ENCODE results near the gene NOPCHAP1. TPM values are rescaled to one million over a fixed set of nuclear protein-coding genes. Genes with fewer than 3 reads are reported as not detected.

Gene NOPCHAP1
- total and polyA plus RNA-seq, 5 donors from 2014 or later = 11.6 to 26.9 (median 17.3) TPM

DNA sequence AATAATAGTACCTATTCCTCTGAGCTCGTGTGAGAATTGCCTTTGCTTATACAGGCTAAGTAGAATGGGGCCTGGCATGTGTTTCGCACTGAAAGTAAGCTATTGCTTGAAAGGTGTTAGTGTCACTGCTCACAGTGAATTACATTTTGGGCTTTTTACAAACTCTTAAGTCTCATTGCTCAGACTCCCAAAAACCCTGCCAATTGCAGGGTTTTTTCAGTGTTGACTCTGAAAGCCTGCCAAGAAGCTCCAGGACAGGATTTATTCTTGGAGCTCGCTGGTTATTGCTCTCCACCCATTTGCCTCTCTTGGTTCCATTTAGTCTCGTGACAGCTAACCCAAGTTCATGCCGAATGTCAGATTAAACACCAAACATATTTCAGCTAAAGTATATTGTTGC lies 39.8 kb downstream of the NOPCHAP1 start:
- Mint-ChIP-seq H3K27me3 (no peaks in the 10 kb centered on the region), H3K9me3 (no peaks in the 10 kb centered on the region), H3K36me3 (no peaks in the 10 kb centered on the region), H3K4me1 (peaks cover 2% of the 10 kb centered on the region in 4 donors), H3K4me3 (no peak overlapping the region), H3K27ac (peak overlapping the region in 1 of 3 donors; percentile 86)
- Histone ChIP-seq H3K27ac (ENCODE audit: insufficient read depth, low read length, poor library complexity, severe bottlenecking) (no peak overlapping the region), H3K4me1 (ENCODE audit: control insufficient read depth, insufficient read depth, low read length, poor library complexity, severe bottlenecking) (peaks cover 3% of the 10 kb centered on the region), H3K9me3 (ENCODE audit: control insufficient read depth in 2 of 2, low read length in 2 of 2) (no peaks in the 10 kb centered on the region), H3K36me3 (ENCODE audit: control insufficient read depth, insufficient read depth, low read length) (no peaks in the 10 kb centered on the region), H3K4me3 (ENCODE audit: low read depth, low read length) (no peak overlapping the region), H3K27me3 (ENCODE audit: control insufficient read depth, insufficient read depth, low read length) (no peaks in the 10 kb centered on the region)
- DNase-seq = no peak
- ATAC-seq (ENCODE audit: low read depth in 2 of 2) = no peak

DNA sequence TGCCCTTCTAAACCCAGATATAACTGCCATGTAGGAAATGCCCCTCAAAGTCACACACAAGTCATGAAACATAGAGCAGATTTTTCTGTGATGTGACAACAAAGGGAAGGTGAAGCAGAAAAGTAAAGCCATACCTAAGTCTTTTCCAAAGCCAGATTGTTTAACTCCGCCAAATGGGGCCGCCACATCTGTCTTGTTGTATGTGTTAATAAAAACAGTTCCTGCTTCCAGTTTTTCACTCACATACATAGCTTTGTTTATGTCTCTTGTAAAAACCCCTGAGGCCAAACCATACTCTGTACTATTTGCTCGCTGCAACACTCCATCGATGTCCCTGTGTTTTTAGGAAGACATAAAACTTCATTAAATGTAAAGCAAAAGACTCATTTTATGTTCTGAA lies 40.3 kb downstream of the NOPCHAP1 start:
- DNase-seq (no peak), ATAC-seq (ENCODE audit: low read depth in 2 of 2) (no peak)
- no peak overlapping the region for H3K4me3 ChIP-seq (ENCODE audit: low read depth, low read length)
- no peaks in the 10 kb centered on the region for H3K27me3 ChIP-seq (ENCODE audit: control insufficient read depth, insufficient read depth, low read length)
- Mint-ChIP-seq H3K4me1 (peaks cover 7% of the 10 kb centered on the region in 4 donors), H3K27ac (no peak overlapping the region), H3K9me3 (no peaks in the 10 kb centered on the region), H3K36me3 (no peaks in the 10 kb centered on the region), H3K27me3 (no peaks in the 10 kb centered on the region), H3K4me3 (no peak overlapping the region)
- peaks cover 5% of the 10 kb centered on the region for H3K4me1 ChIP-seq (ENCODE audit: control insufficient read depth, insufficient read depth, low read length, poor library complexity, severe bottlenecking)
- H3K9me3 ChIP-seq (ENCODE audit: control insufficient read depth in 2 of 2, low read length in 2 of 2) = no peaks in the 10 kb centered on the region
- H3K36me3 ChIP-seq (ENCODE audit: control insufficient read depth, insufficient read depth, low read length) = no peaks in the 10 kb centered on the region
- H3K27ac ChIP-seq (ENCODE audit: insufficient read depth, low read length, poor library complexity, severe bottlenecking) = no peak overlapping the region

DNA sequence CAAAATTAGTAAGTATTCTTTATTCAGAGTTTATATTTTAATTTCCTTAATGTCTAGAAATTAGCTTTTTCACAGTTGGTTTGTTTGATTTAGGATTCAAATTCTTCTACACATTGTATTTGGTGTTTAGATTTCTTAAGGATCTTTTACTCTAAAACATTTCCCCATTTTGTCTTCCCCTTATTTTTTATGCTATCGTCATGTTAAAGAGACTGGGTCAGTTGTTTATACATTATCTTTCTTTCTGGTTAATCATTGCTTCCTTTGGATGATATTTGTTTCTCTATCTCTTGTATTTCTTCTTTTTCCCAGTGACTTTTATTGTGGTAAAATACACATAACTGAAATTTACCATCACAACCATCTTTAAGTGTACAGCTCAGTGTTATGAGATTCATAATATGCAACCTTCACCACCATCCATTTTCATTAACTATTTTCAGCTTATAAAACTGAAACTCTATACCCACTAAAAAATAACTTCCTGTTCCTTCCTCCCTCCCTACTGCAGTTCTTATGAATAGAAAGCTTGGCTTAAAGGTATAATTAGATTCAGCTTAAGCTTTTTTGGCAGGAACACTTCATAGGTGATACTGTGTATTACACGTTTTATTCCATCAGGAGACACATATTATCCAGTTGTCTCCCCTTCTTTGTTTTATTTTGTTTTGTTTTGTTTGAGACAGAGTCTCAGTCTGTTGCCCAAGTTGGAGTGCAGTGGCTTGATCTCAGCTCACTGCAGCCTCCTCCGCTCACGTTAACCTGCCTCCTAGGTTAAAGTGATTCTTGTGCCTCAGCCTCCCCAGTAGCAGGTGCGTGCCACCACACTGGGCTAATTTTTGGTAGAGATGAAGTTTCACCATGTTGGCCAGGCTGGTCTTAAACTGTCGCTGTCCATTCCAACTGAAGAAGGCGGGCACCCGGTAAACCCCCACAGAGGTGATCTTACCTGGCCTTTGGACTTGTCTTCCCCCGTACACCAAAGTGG lies 45.0 kb downstream of the NOPCHAP1 start:
- no peaks in the 10 kb centered on the region for H3K36me3 Mint-ChIP-seq
- peak overlapping the region in 1 of 4 donors; percentile 15 for H3K4me3 Mint-ChIP-seq
- H3K27ac ChIP-seq (ENCODE audit: insufficient read depth, low read length, poor library complexity, severe bottlenecking) = no peak overlapping the region

DNA sequence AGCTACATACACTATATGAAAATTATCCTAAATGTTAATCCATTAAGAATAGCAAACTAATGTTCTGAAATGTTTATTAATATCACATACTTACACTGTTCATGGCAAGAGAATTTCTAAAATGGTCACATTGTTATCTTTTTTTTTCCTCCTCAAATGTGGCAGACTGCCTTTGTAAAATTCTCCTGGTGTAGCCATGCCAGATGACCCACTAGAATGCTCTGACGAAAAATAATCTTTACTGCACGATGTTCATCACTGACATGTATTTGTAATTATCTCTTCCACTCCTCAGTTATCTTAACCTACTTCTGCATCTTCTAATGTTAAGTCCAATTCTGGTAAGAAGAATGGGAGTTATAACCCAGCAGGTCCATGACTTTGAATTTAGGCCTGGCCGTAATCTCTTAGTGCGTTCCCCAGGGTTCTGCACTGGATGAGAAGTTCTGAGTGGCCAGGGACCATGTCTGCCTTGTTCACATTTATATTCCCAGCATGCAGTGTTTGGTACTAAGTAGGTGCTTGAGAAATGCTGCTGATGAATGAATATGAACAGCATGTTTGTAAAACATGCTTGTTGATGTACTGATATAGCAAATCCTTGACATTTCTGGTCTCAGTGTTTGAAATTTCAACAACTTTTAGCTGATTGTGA lies 46.7 kb downstream of the NOPCHAP1 start:
- Mint-ChIP-seq H3K27ac (peak overlapping the region in 1 of 3 donors; percentile 88), H3K4me3 (peak overlapping the region in 1 of 4 donors; percentile 13), H3K36me3 (no peaks in the 10 kb centered on the region), H3K4me1 (peaks cover 31 to 47% (median 41%) of the 10 kb centered on the region in 4 donors), H3K9me3 (no peaks in the 10 kb centered on the region), H3K27me3 (no peaks in the 10 kb centered on the region)
- H3K27me3 ChIP-seq (ENCODE audit: control insufficient read depth, insufficient read depth, low read length) = no peaks in the 10 kb centered on the region
- H3K36me3 ChIP-seq (ENCODE audit: control insufficient read depth, insufficient read depth, low read length) = no peaks in the 10 kb centered on the region
- ATAC-seq (ENCODE audit: low read depth in 2 of 2) (no peak), DNase-seq (no peak)
- H3K4me1 ChIP-seq (ENCODE audit: control insufficient read depth, insufficient read depth, low read length, poor library complexity, severe bottlenecking) = peaks cover 17% of the 10 kb centered on the region
- H3K9me3 ChIP-seq (ENCODE audit: control insufficient read depth in 2 of 2, low read length in 2 of 2) = no peaks in the 10 kb centered on the region
- no peak overlapping the region for H3K27ac ChIP-seq (ENCODE audit: insufficient read depth, low read length, poor library complexity, severe bottlenecking)
- no peak overlapping the region for H3K4me3 ChIP-seq (ENCODE audit: low read depth, low read length)

More for the DNA sequence above, 45.0 kb downstream of the NOPCHAP1 start:
- peak in 2 of 3 donors; percentile 2 to 57 for DNase-seq
- Mint-ChIP-seq H3K27ac (peak overlapping the region; percentile 1 to 94 (median 72)), H3K9me3 (no peaks in the 10 kb centered on the region), H3K4me1 (peaks cover 25 to 34% (median 31%) of the 10 kb centered on the region in 4 donors), H3K27me3 (no peaks in the 10 kb centered on the region)
- Histone ChIP-seq H3K36me3 (ENCODE audit: control insufficient read depth, insufficient read depth, low read length) (no peaks in the 10 kb centered on the region), H3K4me3 (ENCODE audit: low read depth, low read length) (peak overlapping the region; percentile 60), H3K4me1 (ENCODE audit: control insufficient read depth, insufficient read depth, low read length, poor library complexity, severe bottlenecking) (peaks cover 9% of the 10 kb centered on the region), H3K9me3 (ENCODE audit: control insufficient read depth in 2 of 2, low read length in 2 of 2) (no peaks in the 10 kb centered on the region), H3K27me3 (ENCODE audit: control insufficient read depth, insufficient read depth, low read length) (no peaks in the 10 kb centered on the region)
- peak; percentile 41 to 62 for ATAC-seq (ENCODE audit: low read depth in 2 of 2)

DNA sequence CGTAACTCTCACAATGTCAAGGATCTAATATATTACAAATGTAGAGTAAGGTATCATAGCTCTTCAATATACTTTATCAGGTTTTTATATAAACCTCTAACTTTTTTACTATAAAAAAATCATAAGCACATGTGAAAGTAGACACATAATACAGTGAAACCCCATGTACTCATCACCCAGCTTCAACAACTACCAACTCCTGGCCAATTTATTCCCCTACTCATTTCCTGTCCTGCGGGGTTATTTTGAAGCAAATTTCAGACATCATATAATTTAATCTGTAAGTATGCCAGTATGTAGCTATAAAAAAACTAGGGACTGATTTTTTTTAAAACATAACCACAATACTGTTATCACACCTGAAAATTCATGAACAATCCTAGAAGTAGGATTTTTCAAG lies 47.7 kb downstream of the NOPCHAP1 start:
- H3K27me3 Mint-ChIP-seq = no peaks in the 10 kb centered on the region
- peak overlapping the region; percentile 54 to 88 (median 84) for H3K27ac Mint-ChIP-seq

More for the DNA sequence above, 47.7 kb downstream of the NOPCHAP1 start:
- no peaks in the 10 kb centered on the region for H3K9me3 Mint-ChIP-seq
- H3K36me3 Mint-ChIP-seq = no peaks in the 10 kb centered on the region
- Histone ChIP-seq H3K9me3 (ENCODE audit: control insufficient read depth in 2 of 2, low read length in 2 of 2) (no peaks in the 10 kb centered on the region), H3K36me3 (ENCODE audit: control insufficient read depth, insufficient read depth, low read length) (no peaks in the 10 kb centered on the region), H3K4me1 (ENCODE audit: control insufficient read depth, insufficient read depth, low read length, poor library complexity, severe bottlenecking) (peaks cover 25% of the 10 kb centered on the region), H3K4me3 (ENCODE audit: low read depth, low read length) (no peak overlapping the region), H3K27ac (ENCODE audit: insufficient read depth, low read length, poor library complexity, severe bottlenecking) (no peak overlapping the region), H3K27me3 (ENCODE audit: control insufficient read depth, insufficient read depth, low read length) (no peaks in the 10 kb centered on the region)
- ATAC-seq (ENCODE audit: low read depth in 2 of 2) (no peak), DNase-seq (peak in 1 of 3 donors; percentile 36)
- H3K4me3 Mint-ChIP-seq = peak overlapping the region in 1 of 4 donors; percentile 2
- H3K4me1 Mint-ChIP-seq = peaks cover 31 to 55% (median 47%) of the 10 kb centered on the region in 4 donors

Other genes with a start within 250 kb of the NOPCHAP1 start
- gene SLC41A2, start 28.0 kb upstream of the NOPCHAP1 start, total RNA-seq = 4.7 TPM
- gene SLC41A2, start 28.0 kb upstream of the NOPCHAP1 start, polyA plus RNA-seq = under 1 TPM in 3 of 4 donors, not detected in 1; 0.32 to 0.64 (median 0.47) TPM
- gene ALDH1L2, start 98.1 kb downstream of the NOPCHAP1 start, total RNA-seq = not detected
- not detected for gene ALDH1L2, start 98.1 kb downstream of the NOPCHAP1 start, polyA plus RNA-seq
- gene WASHC4, start 121.4 kb downstream of the NOPCHAP1 start, total RNA-seq = 41.2 TPM
- gene WASHC4, start 121.4 kb downstream of the NOPCHAP1 start, polyA plus RNA-seq = 10 to 100 TPM; 24.0 to 33.1 (median 27.7) TPM
- 58.3 TPM for gene APPL2, start 249.9 kb downstream of the NOPCHAP1 start, total RNA-seq
- 10 to 100 TPM; 11.4 to 16.6 (median 13.8) TPM for gene APPL2, start 249.9 kb downstream of the NOPCHAP1 start, polyA plus RNA-seq